ENCODE measurements around the gene RPL35A.

RPL35A gene

GRCh38 chr3:197989651-197990050 is 39.7 kb downstream of the RPL35A start:
- FAIRE-seq (peak; percentile 21), DNase-seq (ENCODE audit: extremely low spot score, insufficient read length, low read depth) (no peak)

DNA sequence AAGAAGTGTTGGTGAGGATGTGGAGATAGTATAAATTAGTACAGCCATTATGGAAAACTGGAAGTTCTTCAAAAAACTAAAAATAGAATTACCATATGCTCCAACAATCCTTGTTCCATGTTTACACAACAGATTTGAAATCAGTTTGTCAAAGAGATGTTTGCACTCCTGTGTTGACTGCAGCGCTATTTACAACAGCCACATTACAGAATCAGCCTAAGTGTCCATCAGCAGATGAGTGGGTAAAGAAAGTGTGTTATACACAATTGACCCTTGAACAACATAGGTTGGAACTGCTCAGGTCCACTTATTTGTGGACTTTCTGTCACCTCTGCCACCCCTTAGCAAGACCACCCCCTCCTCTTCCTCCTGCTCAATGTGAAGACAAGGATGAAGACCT is 44.7 kb downstream of the RPL35A start:
- FAIRE-seq (no peak), DNase-seq (ENCODE audit: extremely low spot score, insufficient read length, low read depth) (no peak)

- no peak for FAIRE-seq
- no peak for DNase-seq (ENCODE audit: extremely low spot score, insufficient read length, low read depth)
These were observed 46.9 kb downstream of the RPL35A start for GRCh38 chr3:197996855-197997254.

GRCh38 chr3:197997936-197998335 is 47.9 kb downstream of the RPL35A start:
- no peak for FAIRE-seq
- no peak for DNase-seq (ENCODE audit: extremely low spot score, insufficient read length, low read depth)

Data from GM18507 (cell line).